NT2/D1 (cell line): ENCODE results near the gene PDCD1.
A peak's percentile ranks its signal among the peaks of the same experiment; 100 is the strongest.
"Not testable (repeated sequence)": the region's sequence is repeated elsewhere in the genome, so short reads cannot be mapped to it uniquely, and the experiment has no call there.

Experiments used
- DNase-seq: peaks from one replicate; pipeline ENCODE4 v3.0.0-alpha.2; 2011; ENCODE audit warnings: low read depth, low spot score
- H3K27me3 ChIP-seq: 2 replicates; pipeline ENCODE4 v1.6.0; 2011; ENCODE audit warnings: mild to moderate bottlenecking; ENCODE audit not compliant: insufficient read length, insufficient read depth
- H3K36me3 ChIP-seq: 2 replicates; pipeline ENCODE4 v1.6.1; 2011; ENCODE audit warnings: mild to moderate bottlenecking, low read length, mixed read lengths; ENCODE audit not compliant: insufficient read depth, insufficient read length
- H3K4me1 ChIP-seq: 2 replicates; pipeline ENCODE4 v1.5.1; 2011; ENCODE audit not compliant: insufficient read depth, insufficient read length
- H3K4me3 ChIP-seq: 2 replicates; pipeline ENCODE4 v1.5.1; 2011; ENCODE audit warnings: low read depth; ENCODE audit not compliant: insufficient read length
- H3K9ac ChIP-seq: 2 replicates; pipeline ENCODE4 v1.6.0; 2011; ENCODE audit warnings: low read depth; ENCODE audit not compliant: insufficient read length
- H3K9me3 ChIP-seq: 2 replicates; pipeline ENCODE4 v1.5.1; 2011; ENCODE audit warnings: mild to moderate bottlenecking, low read length; ENCODE audit not compliant: insufficient read depth
- SUZ12 ChIP-seq: IDR thresholded peaks from 2 replicates; pipeline ENCODE4 v1.6.1; 2011; ENCODE audit not compliant: insufficient read length, insufficient read depth; ENCODE audit errors: extremely low read depth
- YY1 ChIP-seq: IDR thresholded peaks from 2 replicates; pipeline ENCODE4 v1.6.1; 2011; ENCODE audit not compliant: insufficient read length, insufficient read depth
- ZNF274 ChIP-seq: IDR thresholded peaks from 2 replicates; pipeline ENCODE4 v1.6.1; 2011; ENCODE audit warnings: mild to moderate bottlenecking, low read depth, low read length

Gene PDCD1

GRCh38 chr2:241835611-241836010 is 23.1 kb downstream of the PDCD1 start:
- H3K36me3 ChIP-seq, result no peaks in the 10 kb centered on the region
- DNase-seq, result no peak
- TF ChIP-seq SUZ12 (no peak), ZNF274 (no peak), YY1 (no peak)
- no peaks in the 10 kb centered on the region for H3K27me3 ChIP-seq
- peaks cover 9% of the 10 kb centered on the region; the same call in 1 of the 2 replicates for H3K9me3 ChIP-seq
- no peak overlapping the region for H3K9ac ChIP-seq
- no peaks in the 10 kb centered on the region for H3K4me1 ChIP-seq
- no peak overlapping the region for H3K4me3 ChIP-seq

GRCh38 chr2:241834527-241835210 is 24.0 kb downstream of the PDCD1 start:
- H3K27me3 ChIP-seq, result no peaks in the 10 kb centered on the region
- no peak for TF ChIP-seq ZNF274
- no peak for TF ChIP-seq SUZ12
- TF ChIP-seq YY1, result no peak

GRCh38 chr2:241833756-241834526 is 24.8 kb downstream of the PDCD1 start:
- not testable (repeated sequence) for H3K9ac ChIP-seq, H3K4me1 ChIP-seq, H3K9me3 ChIP-seq, H3K27me3 ChIP-seq, H3K4me3 ChIP-seq, DNase-seq, H3K36me3 ChIP-seq

More at GRCh38 chr2:241834527-241835210, 24.0 kb downstream of the PDCD1 start:
- H3K4me3 ChIP-seq, result no peak overlapping the region
- no peak overlapping the region for H3K9ac ChIP-seq
- H3K36me3 ChIP-seq, result no peaks in the 10 kb centered on the region
- no peak for DNase-seq
- peaks cover 9% of the 10 kb centered on the region; the same call in 1 of the 2 replicates for H3K9me3 ChIP-seq
- no peaks in the 10 kb centered on the region for H3K4me1 ChIP-seq

GRCh38 chr2:241833101-241833663 is 25.5 kb downstream of the PDCD1 start:
- no peak for TF ChIP-seq ZNF274
- no peak for TF ChIP-seq YY1
- no peak for TF ChIP-seq SUZ12
- Histone ChIP-seq H3K36me3 (no peaks in the 10 kb centered on the region), H3K9ac (no peak overlapping the region), H3K4me1 (no peaks in the 10 kb centered on the region), H3K9me3 (peaks cover 10% of the 10 kb centered on the region; the same call in 1 of the 2 replicates), H3K4me3 (no peak overlapping the region), H3K27me3 (no peaks in the 10 kb centered on the region)
- DNase-seq, result no peak

GRCh38 chr2:241827394-241827793 is 31.3 kb downstream of the PDCD1 start:
- TF ChIP-seq ZNF274 (no peak), SUZ12 (no peak), YY1 (no peak)
- no peak overlapping the region for H3K4me3 ChIP-seq
- peaks cover 3% of the 10 kb centered on the region for H3K4me1 ChIP-seq
- no peaks in the 10 kb centered on the region for H3K36me3 ChIP-seq
- H3K9me3 ChIP-seq, result peaks cover 16% of the 10 kb centered on the region
- no peak overlapping the region for H3K9ac ChIP-seq
- H3K27me3 ChIP-seq, result no peaks in the 10 kb centered on the region
- DNase-seq, result no peak

- not testable (repeated sequence) for H3K4me3 ChIP-seq, H3K27me3 ChIP-seq, DNase-seq, H3K9ac ChIP-seq, H3K36me3 ChIP-seq
- H3K9me3 ChIP-seq, result peaks cover 16% of the 10 kb centered on the region
- H3K4me1 ChIP-seq, result peaks cover 25% of the 10 kb centered on the region
Measured at GRCh38 chr2:241823531-241824437, 34.9 kb downstream of the PDCD1 start.

GRCh38 chr2:241822264-241822623 is 36.5 kb downstream of the PDCD1 start:
- no peaks in the 10 kb centered on the region for H3K36me3 ChIP-seq
- no peak for DNase-seq
- H3K27me3 ChIP-seq, result no peaks in the 10 kb centered on the region
- peaks cover 7% of the 10 kb centered on the region for H3K9me3 ChIP-seq
- TF ChIP-seq SUZ12, result no peak
- TF ChIP-seq YY1, result no peak
- TF ChIP-seq ZNF274, result no peak
- H3K9ac ChIP-seq, result peak overlapping the region; percentile 6
- no peak overlapping the region for H3K4me3 ChIP-seq
- peaks cover 29% of the 10 kb centered on the region for H3K4me1 ChIP-seq
